Erythroblast (primary cell): ENCODE data around the gene STX2.

Source experiments
- GATA1 ChIP-seq: IDR thresholded peaks from 2 replicates; pipeline ENCODE4 v1.6.1; 2011; ENCODE audit warnings: low read depth, mild to moderate bottlenecking, control low read depth, low read length, moderate library complexity
- POLR2A ChIP-seq: IDR thresholded peaks from 2 replicates; pipeline ENCODE4 v1.6.1; 2011; ENCODE audit warnings: mild to moderate bottlenecking, low read length

GRCh38 chr12:130874696-130875095 is 35.6 kb upstream of the STX2 start:
- TF ChIP-seq POLR2A, result no peak
- no peak for TF ChIP-seq GATA1
